ENCODE results near the gene SAT1. TPM values are rescaled to one million over a fixed set of nuclear protein-coding genes. Genes with fewer than 3 reads are reported as not detected.
A peak's percentile ranks its signal among the peaks of the same experiment; 100 is the strongest.

Gene SAT1
- total RNA-seq, 6 experiments from 2014 or later: 215 to 640 (median 291) TPM

- WGBS (ENCODE audit: insufficient coverage, low coverage, low lambda C conversion rate, missing lambda C conversion rate): 27% methylated on average over 6 of the region's 6 CpGs
- Histone ChIP-seq H3K27me3 (no peaks in the 10 kb centered on the region), H3K27ac (peak overlapping the region; percentile 51 to 79 (median 66)), H3K4me3 (peak overlapping the region; percentile 10 to 67 (median 39)), H3K4me1 (peaks cover 0 to 10% (median 3%) of the 10 kb centered on the region in 4 donors), H3K9me3 (no peaks in the 10 kb centered on the region), H3K36me3 (peaks cover 0 to 13% (median 0%) of the 10 kb centered on the region in 4 donors)
- ATAC-seq (no peak), DNase-seq (no peak)
- intact Hi-C loops (cut with DNase I): no loop called here
- TF ChIP-seq CTCF (IDR thresholded peaks at IDR 0.05) (no peak), POLR2A (IDR thresholded peaks at IDR 0.05) (no peak)
Measured at GRCh38 chrX:23782455-23782854, 518 bp upstream of the SAT1 start.

DNA sequence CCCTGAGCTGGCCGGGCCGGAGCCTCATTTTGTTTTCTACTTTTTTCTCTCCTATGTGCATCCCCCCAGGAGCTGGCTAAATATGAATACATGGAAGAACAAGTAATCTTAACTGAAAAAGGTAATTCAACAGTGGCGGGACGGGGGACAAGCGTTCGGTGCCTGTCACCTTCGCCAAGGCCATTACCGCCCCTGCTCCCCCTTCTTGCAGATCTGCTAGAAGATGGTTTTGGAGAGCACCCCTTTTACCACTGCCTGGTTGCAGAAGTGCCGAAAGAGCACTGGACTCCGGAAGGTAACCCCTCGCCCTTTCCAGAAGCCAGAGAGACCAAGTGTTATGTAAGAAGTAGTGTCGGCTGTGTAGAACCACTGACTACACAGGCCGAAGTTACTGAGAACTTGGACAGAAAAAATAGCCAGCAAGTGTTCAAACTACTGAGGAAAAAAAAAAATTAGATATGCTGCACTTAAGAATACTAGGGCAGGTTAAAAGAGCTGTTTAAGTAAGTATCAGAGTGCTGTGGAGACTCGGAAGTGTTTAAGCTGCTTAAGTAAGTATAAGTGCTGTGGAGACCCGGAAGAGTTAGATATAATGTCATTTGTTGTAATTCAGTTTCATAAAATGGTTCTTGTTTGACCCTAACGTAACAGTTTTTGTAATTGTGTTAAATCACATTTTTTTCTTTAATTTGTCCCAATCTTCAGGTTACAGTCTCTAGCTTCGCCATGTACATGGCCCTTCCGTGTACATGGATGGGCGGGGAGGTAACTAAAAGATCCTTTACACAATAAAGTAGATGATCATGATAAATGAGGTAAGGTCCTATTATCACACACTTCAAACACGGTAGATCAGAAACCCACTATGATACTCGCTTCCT is 856 bp downstream of the SAT1 start:
- WGBS (ENCODE audit: insufficient coverage, low coverage, low lambda C conversion rate, missing lambda C conversion rate): 29% methylated on average over 21 of the region's 21 CpGs
- ATAC-seq (peak in 2 of 4 donors; percentile 4 to 6), DNase-seq (no peak)
- Histone ChIP-seq H3K27ac (peak overlapping the region; percentile 92 to 94 (median 92)), H3K36me3 (peaks cover 0 to 13% (median 0%) of the 10 kb centered on the region in 4 donors), H3K27me3 (no peaks in the 10 kb centered on the region), H3K4me3 (peak overlapping the region; percentile 55 to 67 (median 63)), H3K4me1 (peaks cover 0 to 10% (median 3%) of the 10 kb centered on the region in 4 donors), H3K9me3 (no peaks in the 10 kb centered on the region)
- intact Hi-C loops (cut with DNase I): no loop called here
- no peak for TF ChIP-seq POLR2A (IDR thresholded peaks at IDR 0.05)
- no peak for TF ChIP-seq CTCF (IDR thresholded peaks at IDR 0.05)

DNA sequence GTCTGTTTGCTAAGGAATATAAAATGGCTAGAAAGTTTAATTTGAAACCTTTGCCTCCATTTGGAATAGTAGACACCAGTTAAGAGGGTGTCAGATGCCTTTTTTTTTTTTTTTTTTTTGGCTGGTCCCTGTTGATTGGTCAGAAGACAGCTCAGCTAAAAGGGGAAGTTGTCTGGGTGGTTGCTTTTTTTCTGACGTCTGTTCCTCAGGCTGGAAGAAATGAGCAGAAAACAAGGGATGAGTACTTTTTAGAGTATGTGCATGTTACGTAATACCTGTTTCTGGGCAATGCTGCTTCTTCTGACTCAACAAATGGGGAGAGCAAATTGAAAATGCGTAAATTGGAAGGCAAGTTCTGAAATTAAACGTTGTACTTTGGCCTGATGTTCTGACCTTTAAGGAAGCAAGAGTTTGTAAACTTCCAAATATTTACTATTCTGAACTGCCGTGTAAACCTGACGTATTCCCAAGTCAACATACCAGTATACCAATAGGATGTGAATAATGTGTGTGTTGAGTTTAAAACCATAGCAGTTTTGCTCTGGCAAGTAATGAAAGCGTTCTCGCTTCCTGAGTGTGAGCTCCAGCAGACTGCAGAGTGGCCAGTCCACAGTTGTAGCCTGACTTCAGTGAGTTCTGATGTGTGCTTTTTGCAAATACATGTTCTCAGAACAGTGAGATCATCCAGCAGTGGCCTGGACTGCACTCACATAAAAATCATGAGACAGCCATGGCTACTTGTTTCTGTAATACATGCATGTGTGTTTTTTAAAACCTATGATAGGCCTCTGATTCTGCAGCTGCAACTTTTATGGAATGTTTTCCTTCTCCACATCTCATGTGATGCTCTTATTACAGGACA is 1.7 kb downstream of the SAT1 start:
- DNase-seq: no peak
- intact Hi-C loops (cut with DNase I): no loop called here
- Histone ChIP-seq H3K36me3 (peaks cover 0 to 13% (median 0%) of the 10 kb centered on the region in 4 donors), H3K9me3 (no peaks in the 10 kb centered on the region), H3K4me3 (peak overlapping the region; percentile 55 to 67 (median 63)), H3K27ac (peak overlapping the region; percentile 92 to 94 (median 92)), H3K27me3 (no peaks in the 10 kb centered on the region), H3K4me1 (peaks cover 0 to 10% (median 3%) of the 10 kb centered on the region in 4 donors)
- TF ChIP-seq POLR2A (IDR thresholded peaks at IDR 0.05) (peak; percentile 1), CTCF (IDR thresholded peaks at IDR 0.05) (no peak)
- 27% methylated on average over 8 of the region's 8 CpGs for WGBS (ENCODE audit: insufficient coverage, low coverage, low lambda C conversion rate, missing lambda C conversion rate)
- ATAC-seq: peak; percentile 7 to 37 (median 28)

GRCh38 chrX:23785580-23785979 is 2.6 kb downstream of the SAT1 start:
- Histone ChIP-seq H3K27ac (peak overlapping the region; percentile 24 to 94 (median 92)), H3K4me3 (peak overlapping the region in 2 of 3 donors; percentile 63 to 67), H3K27me3 (no peaks in the 10 kb centered on the region), H3K36me3 (peaks cover 0 to 13% (median 0%) of the 10 kb centered on the region in 4 donors), H3K9me3 (no peaks in the 10 kb centered on the region), H3K4me1 (peaks cover 0 to 10% (median 3%) of the 10 kb centered on the region in 4 donors)
- WGBS (ENCODE audit: insufficient coverage, low coverage, low lambda C conversion rate, missing lambda C conversion rate): 43% methylated on average over 2 of the region's 2 CpGs
- DNase-seq: no peak
- TF ChIP-seq POLR2A (IDR thresholded peaks at IDR 0.05): no peak
- TF ChIP-seq CTCF (IDR thresholded peaks at IDR 0.05): no peak
- intact Hi-C loops (cut with DNase I): no loop called here
- ATAC-seq: no peak
